ENCODE measurements around the gene MSRB1. TPM values are rescaled to one million over a fixed set of nuclear protein-coding genes. Genes with fewer than 3 reads are reported as not detected.

The MSRB1 gene
- polyA plus RNA-seq, 2 of the 4 experiments (the other 2 are of a cell fraction): 27.7 to 37.5 TPM

- ChIA-PET POLR2A (interaction anchor here (1.1 to 5.4 kb wide), 3 partner anchors 10 to 16 kb away, joined by 3 to 50 read pairs (median 13); partner anchors contain the start of genes RPS2 and TBL3), CTCF (interaction anchor here (1.3 to 19.7 kb wide), 2 partner anchors 9 to 23 kb away, joined by 3 to 196 read pairs; partner anchors contain the start of genes TBL3 and ZNF598)
- Histone ChIP-seq H3K4me1 (peaks cover 26% of the 10 kb centered on the region), H3K4me2 (no peak within 1 kb of the TSS), H3K9me3 (no peaks in the 10 kb centered on the region), H3K4me3 (no peak within 1 kb of the TSS), H3K27ac (peak within 1 kb of the TSS in 1 of 2 experiments; percentile 13; a peak in 1 of 6 replicates)
- ATAC-seq (no peak), FAIRE-seq (no peak), DNase-seq (ENCODE audit: low read depth in 1 of 2, low spot score in 1 of 2) (no peak)
- no peak for TF ChIP-seq SMC3 (IDR thresholded peaks at IDR 0.05)
- 0 out of 2 replicates have a peak, but pooled peaks have one; percentile 43 for TF ChIP-seq PBX3 (IDR thresholded peaks at IDR 0.05)
- 80% methylated on average over 6 of the region's 6 CpGs for whole genome bisulfite sequencing (ENCODE audit: missing lambda C conversion rate)
These were observed 38.4 kb upstream of the MSRB1 start, which contains the start of gene NOXO1 for GRCh38 chr16:1981398-1981836. NOXO1 (minus strand) TSS chr16:1981469; CDS start chr16:1981179, 290 bp downstream.

DNA sequence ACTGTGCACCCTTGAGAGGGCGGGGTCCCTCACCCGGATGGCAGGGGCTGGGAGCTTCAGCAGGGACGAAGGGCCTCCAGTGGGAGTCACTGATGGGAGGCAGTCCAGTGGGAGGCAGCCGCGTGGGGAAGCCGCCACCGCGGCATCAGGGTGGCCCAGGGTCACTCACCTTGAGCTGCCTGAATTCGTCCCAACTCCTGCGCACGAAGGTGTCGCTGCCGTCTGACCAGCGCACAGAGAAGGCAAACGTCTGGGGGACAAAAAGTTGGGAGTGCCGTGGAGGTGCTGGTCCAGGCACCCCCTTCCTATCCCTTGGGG, 37.7 kb upstream of the MSRB1 start:
- TF ChIP-seq POLR2AphosphoS2 (conservative IDR thresholded peaks at IDR 0.05; ENCODE audit: low read length): 0 out of 2 replicates have a peak, but pooled peaks have one; percentile 24
- TF ChIP-seq, protein P1, sequence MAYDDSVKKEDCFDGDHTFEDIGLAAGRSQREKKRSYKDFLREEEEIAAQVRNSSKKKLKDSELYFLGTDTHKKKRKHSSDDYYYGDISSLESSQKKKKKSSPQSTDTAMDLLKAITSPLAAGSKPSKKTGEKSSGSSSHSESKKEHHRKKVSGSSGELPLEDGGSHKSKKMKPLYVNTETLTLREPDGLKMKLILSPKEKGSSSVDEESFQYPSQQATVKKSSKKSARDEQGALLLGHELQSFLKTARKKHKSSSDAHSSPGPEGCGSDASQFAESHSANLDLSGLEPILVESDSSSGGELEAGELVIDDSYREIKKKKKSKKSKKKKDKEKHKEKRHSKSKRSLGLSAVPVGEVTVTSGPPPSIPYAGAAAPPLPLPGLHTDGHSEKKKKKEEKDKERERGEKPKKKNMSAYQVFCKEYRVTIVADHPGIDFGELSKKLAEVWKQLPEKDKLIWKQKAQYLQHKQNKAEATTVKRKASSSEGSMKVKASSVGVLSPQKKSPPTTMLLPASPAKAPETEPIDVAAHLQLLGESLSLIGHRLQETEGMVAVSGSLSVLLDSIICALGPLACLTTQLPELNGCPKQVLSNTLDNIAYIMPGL (CRISPR knock-in tag; IDR thresholded peaks at IDR 0.05; ENCODE audit: borderline replicate concordance): no peak
- H3K4me2 ChIP-seq: no peak overlapping the region
- DNase-seq (ENCODE audit: low read depth in 1 of 2, low spot score in 1 of 2) (no peak), FAIRE-seq (no peak), ATAC-seq (no peak)
- POLR2A ChIA-PET: interaction anchor here (2.8 to 5.4 kb wide), 2 partner anchors 9 to 15 kb away, joined by 13 to 50 read pairs; partner anchors contain the start of genes RPS2 and TBL3
- H3K9me3 ChIP-seq: no peaks in the 10 kb centered on the region
- H3K4me3 ChIP-seq: no peak overlapping the region
- peaks cover 26% of the 10 kb centered on the region for H3K4me1 ChIP-seq
- 91% methylated on average over 9 of the region's 16 CpGs for WGBS (ENCODE audit: missing lambda C conversion rate)
- no peak overlapping the region for H3K27ac ChIP-seq
- CTCF ChIA-PET: interaction anchor here (19.7 kb wide), 1 partner anchor 24 kb away, joined by 196 read pairs; the partner anchor contains the start of gene ZNF598

GRCh38 chr16:1980030-1980769, 37.2 kb upstream of the MSRB1 start:
- Histone ChIP-seq H3K4me3 (no peak overlapping the region), H3K9me3 (no peaks in the 10 kb centered on the region), H3K4me2 (no peak overlapping the region), H3K27ac (no peak overlapping the region), H3K4me1 (peaks cover 20% of the 10 kb centered on the region)
- ChIA-PET CTCF (interaction anchor here (19.7 kb wide), 1 partner anchor 24 kb away, joined by 196 read pairs; the partner anchor contains the start of gene ZNF598), POLR2A (interaction anchor here (2.8 to 5.4 kb wide), 2 partner anchors 8 to 15 kb away, joined by 13 to 50 read pairs; partner anchors contain the start of genes RPS2 and TBL3)
- FAIRE-seq: no peak
- DNase-seq (ENCODE audit: low read depth in 1 of 2, low spot score in 1 of 2): no peak
- ATAC-seq: no peak
- 92% methylated on average over 33 of the region's 53 CpGs for WGBS (ENCODE audit: missing lambda C conversion rate)
- TF ChIP-seq EHMT2 (IDR thresholded peaks at IDR 0.05; ENCODE audit: low read depth) (no peak), EP300 (IDR thresholded peaks at IDR 0.05) (no peak), JUN (IDR thresholded peaks at IDR 0.05) (peak in 1 of 2 experiments; percentile 7; a peak in 1 of 5 replicates), POLR2AphosphoS2 (conservative IDR thresholded peaks at IDR 0.05; ENCODE audit: low read length) (0 out of 2 replicates have a peak, but pooled peaks have one; percentile 31), NPAS2 (CRISPR knock-in tag; IDR thresholded peaks at IDR 0.05; ENCODE audit: borderline replicate concordance) (no peak), RCOR1 (IDR thresholded peaks at IDR 0.05; ENCODE audit: low read depth, low read length) (no peak)
- TF ChIP-seq, protein P2, sequence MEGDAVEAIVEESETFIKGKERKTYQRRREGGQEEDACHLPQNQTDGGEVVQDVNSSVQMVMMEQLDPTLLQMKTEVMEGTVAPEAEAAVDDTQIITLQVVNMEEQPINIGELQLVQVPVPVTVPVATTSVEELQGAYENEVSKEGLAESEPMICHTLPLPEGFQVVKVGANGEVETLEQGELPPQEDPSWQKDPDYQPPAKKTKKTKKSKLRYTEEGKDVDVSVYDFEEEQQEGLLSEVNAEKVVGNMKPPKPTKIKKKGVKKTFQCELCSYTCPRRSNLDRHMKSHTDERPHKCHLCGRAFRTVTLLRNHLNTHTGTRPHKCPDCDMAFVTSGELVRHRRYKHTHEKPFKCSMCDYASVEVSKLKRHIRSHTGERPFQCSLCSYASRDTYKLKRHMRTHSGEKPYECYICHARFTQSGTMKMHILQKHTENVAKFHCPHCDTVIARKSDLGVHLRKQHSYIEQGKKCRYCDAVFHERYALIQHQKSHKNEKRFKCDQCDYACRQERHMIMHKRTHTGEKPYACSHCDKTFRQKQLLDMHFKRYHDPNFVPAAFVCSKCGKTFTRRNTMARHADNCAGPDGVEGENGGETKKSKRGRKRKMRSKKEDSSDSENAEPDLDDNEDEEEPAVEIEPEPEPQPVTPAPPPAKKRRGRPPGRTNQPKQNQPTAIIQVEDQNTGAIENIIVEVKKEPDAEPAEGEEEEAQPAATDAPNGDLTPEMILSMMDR (IDR thresholded peaks at IDR 0.05): no peak

Measured in A549 (cell line).